ENCODE data around the gene KLHL29.

- TF ChIP-seq POLR2AphosphoS5 (IDR thresholded peaks at IDR 0.05; ENCODE audit: low read depth, low read length), result no peak
- no peak for TF ChIP-seq TAF1 (IDR thresholded peaks at IDR 0.05; ENCODE audit: borderline replicate concordance, insufficient read depth, low read length)
- TF ChIP-seq SIN3A (IDR thresholded peaks at IDR 0.05; ENCODE audit: borderline replicate concordance, insufficient read depth, low read length), result no peak
Measured at GRCh38 chr2:23482188-23482587, 97.2 kb downstream of the KLHL29 start.
